Neuronal stem cell (in vitro differentiated cells): Measurements from ENCODE around the gene EFNA5.
A peak's percentile ranks its signal among the peaks of the same experiment; 100 is the strongest.

Source experiments
- DNase-seq: peaks from one replicate; pipeline ENCODE4 v3.0.0-alpha.2; 2013; ENCODE audit warnings: low spot score
- H2AFZ ChIP-seq: one replicate; pipeline ENCODE4 v1.6.1; 2013; ENCODE audit warnings: mild to moderate bottlenecking, low read length, inconsistent platforms
- H2AK5ac ChIP-seq: 2 replicates; pipeline ENCODE4 v1.6.1; 2013; ENCODE audit warnings: low read depth, mild to moderate bottlenecking, inconsistent platforms, low read length, moderate library complexity, mixed read lengths
- H2BK120ac ChIP-seq: 2 replicates; pipeline ENCODE4 v1.6.1; 2013; ENCODE audit warnings: low read depth, mild to moderate bottlenecking, inconsistent platforms, low read length, moderate library complexity, mixed read lengths
- H2BK12ac ChIP-seq: one replicate; pipeline ENCODE4 v1.6.1; 2013; ENCODE audit warnings: low read length, inconsistent platforms
- H2BK15ac ChIP-seq: 2 replicates; pipeline ENCODE4 v1.6.1; 2013; ENCODE audit warnings: mild to moderate bottlenecking, low read length, inconsistent platforms, mixed read lengths
- H2BK5ac ChIP-seq: one replicate; pipeline ENCODE4 v1.6.1; 2013; ENCODE audit warnings: inconsistent platforms, mild to moderate bottlenecking, low read length, moderate library complexity
- H3K14ac ChIP-seq: one replicate; pipeline ENCODE4 v1.6.1; 2013; ENCODE audit warnings: low read length, inconsistent platforms
- H3K18ac ChIP-seq: 2 replicates; pipeline ENCODE4 v1.6.1; 2013; ENCODE audit warnings: low read length, inconsistent platforms
- H3K23ac ChIP-seq: 2 replicates; pipeline ENCODE4 v1.6.1; 2013; ENCODE audit warnings: low read depth, mild to moderate bottlenecking, mixed read lengths, low read length, inconsistent platforms; ENCODE audit not compliant: poor library complexity
- H3K27ac ChIP-seq: replicated peaks from 3 replicates; pipeline ENCODE4 v1.5.1; 2013; ENCODE audit warnings: low read length, inconsistent platforms
- H3K27me3 ChIP-seq, 3 experiments: 2 replicates each; pipeline ENCODE4 v1.6.1; 2013; ENCODE audit warnings: low read length in 3 of 3, mild to moderate bottlenecking in 2 of 3, inconsistent platforms in 1 of 3, low read depth in 1 of 3, mixed read lengths in 1 of 3, moderate library complexity in 1 of 3; ENCODE audit not compliant: control insufficient read depth in 3 of 3, insufficient read depth in 3 of 3
- H3K36me3 ChIP-seq, 2 donors: replicated peaks in 1 of 2; 2 replicates each; pipeline ENCODE4 v1.6.1; 2013; ENCODE audit warnings: low read length in 2 of 2; ENCODE audit not compliant: control insufficient read depth in 2 of 2, insufficient read depth in 2 of 2
- H3K4ac ChIP-seq: 2 replicates; pipeline ENCODE4 v1.6.1; 2013; ENCODE audit warnings: inconsistent platforms, mild to moderate bottlenecking, low read length, moderate library complexity
- H3K4me1 ChIP-seq, 2 donors: 1 replicate in 1 of 2; 2 replicates in 1 of 2; pipeline ENCODE4 v1.6.1; 2013; ENCODE audit warnings: low read length in 2 of 2, low read depth in 1 of 2; ENCODE audit not compliant: control insufficient read depth in 2 of 2, insufficient read depth in 1 of 2
- H3K4me2 ChIP-seq: one replicate; pipeline ENCODE4 v1.6.1; 2013; ENCODE audit warnings: mild to moderate bottlenecking, low read length, inconsistent platforms; ENCODE audit not compliant: insufficient read depth, poor library complexity, severe bottlenecking
- H3K4me3 ChIP-seq, 2 donors: 2 replicates each; pipeline ENCODE4 v1.5.1; 2013; ENCODE audit warnings: low read length in 2 of 2, mild to moderate bottlenecking in 2 of 2, inconsistent platforms in 1 of 2, moderate library complexity in 1 of 2
- H3K79me1 ChIP-seq: one replicate; pipeline ENCODE4 v1.6.1; 2013; ENCODE audit warnings: low read depth, mild to moderate bottlenecking, inconsistent platforms, low read length, moderate library complexity
- H3K9ac ChIP-seq: one replicate; pipeline ENCODE4 v1.6.1; 2013; ENCODE audit warnings: mild to moderate bottlenecking, low read depth, low read length, inconsistent platforms; ENCODE audit not compliant: poor library complexity
- H3K9me3 ChIP-seq, 2 donors: replicated peaks in 1 of 2; 2 replicates each; pipeline versions ENCODE3 to v1.6.1; 2013; ENCODE audit warnings: low read length in 2 of 2, mild to moderate bottlenecking in 2 of 2, inconsistent platforms in 1 of 2, low read depth in 1 of 2, mixed read lengths in 1 of 2, moderate library complexity in 1 of 2; ENCODE audit not compliant: control insufficient read depth in 2 of 2, insufficient read depth in 1 of 2
- H4K8ac ChIP-seq: one replicate; pipeline ENCODE4 v1.6.1; 2013; ENCODE audit warnings: low read depth, mild to moderate bottlenecking, inconsistent platforms, low read length, moderate library complexity
- H4K91ac ChIP-seq: one replicate; pipeline ENCODE4 v1.6.1; 2013; ENCODE audit warnings: low read length, low read depth, mild to moderate bottlenecking, inconsistent platforms; ENCODE audit not compliant: poor library complexity
- WGBS, 2 donors: extraction: QIAGEN DNeasy Blood & Tissue Kit; methylation state at CpG; one replicate each; pipeline ENCODE4 v1.1.7; 2013; ENCODE audit warnings: missing lambda C conversion rate in 2 of 2, mixed read lengths in 1 of 2; ENCODE audit not compliant: insufficient read length in 2 of 2, insufficient replicate concordance in 1 of 2; ENCODE audit errors: extremely low coverage in 2 of 2; 5-methylcytosine and 5-hydroxymethylcytosine counted together

The EFNA5 gene

GRCh38 chr5:107570805-107571531 is 99.8 kb downstream of the EFNA5 start:
- no peak overlapping the region for H2BK120ac ChIP-seq
- peak overlapping the region; percentile 33 for H3K27ac ChIP-seq
- H3K27me3 ChIP-seq: no peaks in the 10 kb centered on the region
- H4K8ac ChIP-seq: no peak overlapping the region
- H3K18ac ChIP-seq: peak overlapping the region; percentile 29
- H3K4me3 ChIP-seq: no peak overlapping the region
- H4K91ac ChIP-seq: no peak overlapping the region
- no peaks in the 10 kb centered on the region for H3K36me3 ChIP-seq
- H3K14ac ChIP-seq: no peak overlapping the region
- no peak overlapping the region for H2AK5ac ChIP-seq
- H3K4me2 ChIP-seq: no peak overlapping the region
- no peak overlapping the region for H3K23ac ChIP-seq
- no peak overlapping the region for H3K9ac ChIP-seq
- no peak for DNase-seq
- H2AFZ ChIP-seq: no peak overlapping the region
- H2BK5ac ChIP-seq: no peak overlapping the region
- no peak overlapping the region for H2BK15ac ChIP-seq
- H3K9me3 ChIP-seq: no peaks in the 10 kb centered on the region
- H3K4me1 ChIP-seq: peaks cover 46 to 74% of the 10 kb centered on the region in 2 donors
- no CpG with 5 or more reads among the region's 14 CpGs for WGBS, 2 donors
- no peak overlapping the region for H2BK12ac ChIP-seq
- H3K4ac ChIP-seq: no peak overlapping the region
- no peaks in the 10 kb centered on the region for H3K79me1 ChIP-seq

GRCh38 chr5:107570181-107570580 is 100.6 kb downstream of the EFNA5 start:
- no peak overlapping the region for H2BK12ac ChIP-seq
- H2BK5ac ChIP-seq: no peak overlapping the region
- no peak overlapping the region for H3K27ac ChIP-seq

GRCh38 chr5:107567901-107568671 is 102.7 kb downstream of the EFNA5 start:
- no peaks in the 10 kb centered on the region for H3K9me3 ChIP-seq
- H2BK5ac ChIP-seq: no peak overlapping the region
- no peak overlapping the region for H2AFZ ChIP-seq
- no peak for DNase-seq
- H3K4me2 ChIP-seq: no peak overlapping the region
- H3K36me3 ChIP-seq: no peaks in the 10 kb centered on the region
- no peak overlapping the region for H3K9ac ChIP-seq
- H3K4ac ChIP-seq: no peak overlapping the region
- H3K27me3 ChIP-seq: no peaks in the 10 kb centered on the region
- H2AK5ac ChIP-seq: no peak overlapping the region
- no peak overlapping the region for H3K14ac ChIP-seq
- no peak overlapping the region for H3K4me3 ChIP-seq
- no peaks in the 10 kb centered on the region for H3K79me1 ChIP-seq
- H2BK15ac ChIP-seq: no peak overlapping the region
- no peak overlapping the region for H4K91ac ChIP-seq
- H3K18ac ChIP-seq: no peak overlapping the region
- peaks cover 50 to 72% of the 10 kb centered on the region in 2 donors for H3K4me1 ChIP-seq
- no peak overlapping the region for H2BK12ac ChIP-seq
- peak overlapping the region; percentile 22 for H3K27ac ChIP-seq
- H2BK120ac ChIP-seq: no peak overlapping the region
- no peak overlapping the region for H4K8ac ChIP-seq
- WGBS, 2 donors: no CpG with 5 or more reads among the region's 4 CpGs
- no peak overlapping the region for H3K23ac ChIP-seq

More at GRCh38 chr5:107570181-107570580, 100.6 kb downstream of the EFNA5 start:
- H3K23ac ChIP-seq: no peak overlapping the region
- H3K18ac ChIP-seq: no peak overlapping the region
- H3K79me1 ChIP-seq: no peaks in the 10 kb centered on the region
- WGBS, 2 donors: no CpG with 5 or more reads among the region's 4 CpGs
- no peak overlapping the region for H3K4me3 ChIP-seq
- no peak overlapping the region for H3K9ac ChIP-seq
- no peak for DNase-seq
- H4K8ac ChIP-seq: no peak overlapping the region
- H2BK120ac ChIP-seq: no peak overlapping the region
- H3K4me1 ChIP-seq: peaks cover 48 to 80% of the 10 kb centered on the region in 2 donors
- no peaks in the 10 kb centered on the region for H3K36me3 ChIP-seq
- H3K4me2 ChIP-seq: no peak overlapping the region
- H3K27me3 ChIP-seq: no peaks in the 10 kb centered on the region
- no peak overlapping the region for H2BK15ac ChIP-seq
- H4K91ac ChIP-seq: no peak overlapping the region
- no peak overlapping the region for H3K4ac ChIP-seq
- no peaks in the 10 kb centered on the region for H3K9me3 ChIP-seq
- H2AFZ ChIP-seq: no peak overlapping the region
- H3K14ac ChIP-seq: no peak overlapping the region
- no peak overlapping the region for H2AK5ac ChIP-seq

GRCh38 chr5:107566986-107567385 is 103.8 kb downstream of the EFNA5 start:
- no peaks in the 10 kb centered on the region for H3K36me3 ChIP-seq
- no peak overlapping the region for H3K9ac ChIP-seq
- no peak overlapping the region for H3K23ac ChIP-seq
- no peak overlapping the region for H3K4ac ChIP-seq
- no peak overlapping the region for H2BK15ac ChIP-seq
- no peaks in the 10 kb centered on the region for H3K27me3 ChIP-seq
- H3K9me3 ChIP-seq: no peaks in the 10 kb centered on the region
- no CpG with 5 or more reads among the region's 2 CpGs for WGBS, 2 donors
- no peak overlapping the region for H3K14ac ChIP-seq
- no peak overlapping the region for H3K4me2 ChIP-seq
- H2AFZ ChIP-seq: no peak overlapping the region
- H4K91ac ChIP-seq: no peak overlapping the region
- H4K8ac ChIP-seq: no peak overlapping the region
- H2BK5ac ChIP-seq: no peak overlapping the region
- H3K27ac ChIP-seq: no peak overlapping the region
- H3K4me3 ChIP-seq: no peak overlapping the region
- H3K79me1 ChIP-seq: no peaks in the 10 kb centered on the region
- DNase-seq: no peak
- H3K18ac ChIP-seq: no peak overlapping the region
- no peak overlapping the region for H2BK120ac ChIP-seq
- H3K4me1 ChIP-seq: peaks cover 47 to 64% of the 10 kb centered on the region in 2 donors
- H2BK12ac ChIP-seq: no peak overlapping the region
- no peak overlapping the region for H2AK5ac ChIP-seq
